OCI-LY7 (cell line): Measurements from ENCODE around the gene NQO2. TPM values are rescaled to one million over a fixed set of nuclear protein-coding genes. Genes with fewer than 3 reads are reported as not detected.

Source experiments
- BruUV-seq: library from RNA; stranded (reverse); fragments of 400-500 nt; replicated peaks from 2 replicates; lab custom pipeline; 2021; lab: Mats Ljungman, UMichigan
- CTCF ChIA-PET: fragments of 300-600 bp; sonication (Branson Sonifier 250); formaldehyde crosslinking; loops from one replicate; lab custom pipeline; 2022; ENCODE audit warnings: antibody characterized with exemption; ENCODE audit not compliant: unreplicated experiment; lab: Charles Lee
- POLR2A ChIA-PET: fragments of 300-600 bp; sonication (Branson Sonifier 250); formaldehyde crosslinking; loops from one replicate; lab custom pipeline; 2022; ENCODE audit warnings: antibody characterized with exemption; lab: Charles Lee
- DNase-seq: peaks from one replicate; pipeline ENCODE4 v3.0.0-alpha.2; 2015; ENCODE audit warnings: low spot score
- H2AFZ ChIP-seq: fragments of 200-600 bp; sonication (generic), shearing (Covaris generic); 2 replicates; pipeline ENCODE4 v1.6.1; 2014; ENCODE audit warnings: mild to moderate bottlenecking, antibody characterized with exemption, low read length, moderate library complexity
- H3K27ac ChIP-seq: fragments of 200-600 bp; sonication (generic); 2 replicates; pipeline ENCODE4 v1.5.1; 2014; ENCODE audit warnings: mixed run types, low read depth, mild to moderate bottlenecking, moderate library complexity, low read length, inconsistent platforms; ENCODE audit not compliant: poor library complexity, severe bottlenecking
- H3K36me3 ChIP-seq: fragments of 200-600 bp; sonication (generic); 2 replicates; pipeline ENCODE4 v1.6.1; 2014; ENCODE audit warnings: mild to moderate bottlenecking, antibody characterized with exemption, low read length, moderate library complexity, mixed read lengths; ENCODE audit not compliant: insufficient read depth
- H3K4me1 ChIP-seq: fragments of 200-600 bp; sonication (generic); 2 replicates; pipeline ENCODE4 v1.5.1; 2014; ENCODE audit warnings: mild to moderate bottlenecking, low read length; ENCODE audit not compliant: insufficient read depth, poor library complexity, severe bottlenecking
- H3K4me2 ChIP-seq: fragments of 200-600 bp; sonication (generic); 2 replicates; pipeline ENCODE4 v1.6.1; 2014; ENCODE audit warnings: mild to moderate bottlenecking, low read length
- H3K4me3 ChIP-seq: fragments of 200-600 bp; sonication (generic); 2 replicates; pipeline ENCODE4 v1.5.1; 2014; ENCODE audit warnings: mild to moderate bottlenecking, low read depth, low read length; ENCODE audit not compliant: poor library complexity, severe bottlenecking
- H3K79me2 ChIP-seq: fragments of 200-600 bp; sonication (generic); 2 replicates; pipeline ENCODE4 v1.6.1; 2016; ENCODE audit warnings: low read depth, mild to moderate bottlenecking, low read length, moderate library complexity, mixed read lengths; ENCODE audit not compliant: insufficient read depth
- H3K9me2 ChIP-seq: fragments of 200-600 bp; sonication (generic); 2 replicates; pipeline ENCODE4 v1.6.1; 2016; ENCODE audit warnings: mild to moderate bottlenecking, low read length, mixed read lengths; ENCODE audit not compliant: insufficient read depth
- H3K9me3 ChIP-seq: fragments of 200-600 bp; sonication (generic); 2 replicates; pipeline ENCODE4 v1.6.1; 2014; ENCODE audit warnings: mild to moderate bottlenecking, mixed run types, low read length, mixed read lengths
- H4K20me1 ChIP-seq: fragments of 200-600 bp; sonication (generic); 2 replicates; pipeline ENCODE4 v1.6.1; 2014; ENCODE audit warnings: mild to moderate bottlenecking, antibody characterized with exemption, low read length, moderate library complexity, mixed read lengths; ENCODE audit not compliant: insufficient read depth
- CTCF ChIP-seq: fragments of 200-600 bp; sonication (generic); conservative IDR thresholded peaks from 2 replicates; pipeline ENCODE4 v1.5.1; 2014; ENCODE audit warnings: mild to moderate bottlenecking, antibody characterized with exemption, low read length, moderate library complexity, mixed read lengths
- EZH2phosphoT487 ChIP-seq: fragments of 200-600 bp; sonication (generic); IDR thresholded peaks from 2 replicates; pipeline ENCODE4 v1.6.1; 2018; ENCODE audit warnings: low read depth, borderline replicate concordance, mild to moderate bottlenecking, mixed run types, antibody characterized with exemption, low read length, moderate library complexity, mixed read lengths
- intact Hi-C: fragments of 100-400 bp; cut with micrococcal nuclease; formaldehyde crosslinking; loops from one replicate; pipeline ENCODE4 v1.10.0; 2022; ENCODE audit not compliant: unreplicated experiment
- total RNA-seq, 2 experiments: library from RNA; depleted of rRNA in 1 of 2; stranded (reverse); fragments of >200 nt in 1 of 2; shearing (Covaris generic) in 1 of 2; gene quantifications; 2 replicates each; pipeline ENCODE4 v1.2.3, GENCODE V29; 2014 to 2022

Gene NQO2
- total RNA-seq, 2 experiments from 2014 or later, result 8.4 to 9.9 TPM

DNA sequence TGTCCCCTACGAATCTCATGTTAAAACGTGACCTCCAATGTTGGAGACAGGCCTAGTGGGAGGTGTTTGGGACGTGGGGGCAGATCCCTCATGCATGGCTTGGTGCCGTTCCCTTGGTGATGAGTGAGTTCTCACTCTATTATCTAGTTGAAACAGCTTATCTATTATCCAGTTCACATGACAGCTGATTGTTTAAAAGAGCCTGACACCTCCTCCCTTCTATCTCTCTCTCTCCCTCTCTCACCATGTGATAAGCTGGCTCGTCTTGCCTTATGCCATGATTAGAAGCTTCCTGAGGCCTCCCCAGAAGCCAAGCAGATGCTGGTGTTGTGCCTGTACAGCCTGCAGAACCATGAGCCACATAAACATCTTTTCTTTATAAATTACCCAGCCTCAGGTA is 35.7 kb downstream of the NQO2 start:
- H3K4me2 ChIP-seq, result no peak overlapping the region
- CTCF ChIA-PET, result no interaction called here
- H2AFZ ChIP-seq, result no peak overlapping the region
- no peak overlapping the region for H3K4me3 ChIP-seq
- peaks cover 15% of the 10 kb centered on the region for H3K4me1 ChIP-seq
- no peaks in the 10 kb centered on the region for H3K79me2 ChIP-seq
- H3K9me3 ChIP-seq, result no peaks in the 10 kb centered on the region; the same call in 1 of the 2 replicates
- no peak overlapping the region for H3K27ac ChIP-seq
- POLR2A ChIA-PET, result no interaction called here
- TF ChIP-seq EZH2phosphoT487 (no peak), CTCF (no peak)
- DNase-seq, result no peak
- no peaks in the 10 kb centered on the region for H3K9me2 ChIP-seq
- no peaks in the 10 kb centered on the region for H3K36me3 ChIP-seq
- intact Hi-C loops, result no loop called here
- no TSS peak for BruUV-seq
- H4K20me1 ChIP-seq, result no peaks in the 10 kb centered on the region

DNA sequence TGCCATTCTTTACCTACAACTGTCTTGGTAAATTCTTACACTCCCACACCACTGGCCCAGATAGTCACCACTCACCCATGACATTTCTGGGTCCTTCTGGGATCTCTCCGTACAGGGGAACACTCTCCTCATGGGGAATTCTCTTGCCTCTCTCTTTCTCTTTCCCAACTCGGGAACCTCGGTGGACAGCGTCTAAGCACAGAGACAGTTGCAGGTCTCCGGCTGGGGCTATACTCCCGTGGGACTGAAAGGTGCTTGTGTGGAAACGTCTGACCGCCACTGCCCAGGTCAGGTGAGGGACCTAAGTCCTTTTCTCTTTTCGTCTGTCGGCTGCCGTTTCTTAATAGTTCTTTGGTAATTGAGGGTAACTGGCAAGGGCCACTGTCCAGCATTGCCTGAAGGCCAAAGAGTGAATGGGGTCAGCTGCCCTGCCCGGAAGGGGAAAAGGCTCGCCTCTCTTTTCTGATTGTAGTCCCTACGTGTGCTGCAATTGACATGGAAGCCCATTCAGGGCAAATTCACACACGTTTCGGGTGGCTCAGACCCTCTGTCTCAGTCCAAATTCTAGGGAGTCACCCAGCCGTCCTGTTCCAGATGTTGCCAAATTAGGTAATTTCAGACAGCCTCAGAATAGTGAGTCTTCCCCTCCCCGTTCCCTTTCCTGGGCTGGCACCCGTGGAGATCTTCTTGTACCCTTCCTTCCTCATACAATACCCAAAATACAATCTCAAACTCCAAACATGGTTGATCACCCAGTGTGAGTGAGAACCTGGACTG is 37.4 kb downstream of the NQO2 start:
- Histone ChIP-seq H3K9me3 (no peaks in the 10 kb centered on the region; the same call in 1 of the 2 replicates), H3K4me3 (no peak overlapping the region), H3K4me1 (peaks cover 6% of the 10 kb centered on the region), H4K20me1 (no peaks in the 10 kb centered on the region), H3K79me2 (no peaks in the 10 kb centered on the region), H2AFZ (no peak overlapping the region), H3K9me2 (no peaks in the 10 kb centered on the region), H3K36me3 (no peaks in the 10 kb centered on the region), H3K4me2 (no peak overlapping the region), H3K27ac (no peak overlapping the region)
- POLR2A ChIA-PET, result interaction anchor here (0.9 kb wide), 1 partner anchor 25 kb away, joined by 3 read pairs; no protein-coding TSS in a partner anchor
- CTCF ChIA-PET, result no interaction called here
- TF ChIP-seq EZH2phosphoT487 (no peak), CTCF (no peak)
- no TSS peak for BruUV-seq
- DNase-seq, result no peak
- intact Hi-C loops, result no loop called here
